ENCODE results near the gene ZNF689.

ZNF689 gene

DNA sequence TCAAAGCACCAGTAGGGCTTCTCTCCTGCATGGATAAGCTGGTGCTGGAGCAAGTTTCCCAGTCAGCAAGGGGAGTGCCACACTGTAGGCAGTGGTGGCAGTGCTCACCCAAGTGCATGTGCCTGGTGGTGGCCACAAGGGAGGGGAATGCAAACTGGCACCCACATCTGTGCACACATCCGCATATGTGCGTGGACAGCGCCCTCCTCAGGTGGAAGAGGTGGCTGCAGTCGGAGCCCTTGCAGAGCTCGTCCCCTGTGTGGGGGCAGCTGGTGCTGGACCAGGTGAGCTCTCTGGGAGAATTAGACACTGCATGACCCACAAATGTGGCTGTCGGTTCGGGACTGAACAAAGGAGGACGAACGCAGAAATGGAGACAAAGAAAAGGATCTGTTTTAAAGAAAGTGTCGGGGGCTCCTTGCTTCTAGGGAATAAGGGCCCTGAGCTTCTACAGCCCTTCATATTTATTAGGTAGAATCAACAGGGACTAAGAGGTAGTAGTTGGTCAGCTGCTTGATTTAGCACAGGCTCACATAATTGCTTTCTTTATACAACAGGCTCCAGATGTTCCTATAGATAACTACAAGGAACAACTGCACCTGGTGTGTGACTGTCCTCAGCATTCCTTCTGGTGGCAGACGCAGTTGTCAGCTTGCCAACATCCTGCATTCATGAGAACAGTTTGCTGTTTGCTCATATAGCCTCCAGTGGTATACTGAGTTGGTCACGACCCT, 5.3 kb upstream of the ZNF689 start (continued):
- TF ChIP-seq, protein P1, sequence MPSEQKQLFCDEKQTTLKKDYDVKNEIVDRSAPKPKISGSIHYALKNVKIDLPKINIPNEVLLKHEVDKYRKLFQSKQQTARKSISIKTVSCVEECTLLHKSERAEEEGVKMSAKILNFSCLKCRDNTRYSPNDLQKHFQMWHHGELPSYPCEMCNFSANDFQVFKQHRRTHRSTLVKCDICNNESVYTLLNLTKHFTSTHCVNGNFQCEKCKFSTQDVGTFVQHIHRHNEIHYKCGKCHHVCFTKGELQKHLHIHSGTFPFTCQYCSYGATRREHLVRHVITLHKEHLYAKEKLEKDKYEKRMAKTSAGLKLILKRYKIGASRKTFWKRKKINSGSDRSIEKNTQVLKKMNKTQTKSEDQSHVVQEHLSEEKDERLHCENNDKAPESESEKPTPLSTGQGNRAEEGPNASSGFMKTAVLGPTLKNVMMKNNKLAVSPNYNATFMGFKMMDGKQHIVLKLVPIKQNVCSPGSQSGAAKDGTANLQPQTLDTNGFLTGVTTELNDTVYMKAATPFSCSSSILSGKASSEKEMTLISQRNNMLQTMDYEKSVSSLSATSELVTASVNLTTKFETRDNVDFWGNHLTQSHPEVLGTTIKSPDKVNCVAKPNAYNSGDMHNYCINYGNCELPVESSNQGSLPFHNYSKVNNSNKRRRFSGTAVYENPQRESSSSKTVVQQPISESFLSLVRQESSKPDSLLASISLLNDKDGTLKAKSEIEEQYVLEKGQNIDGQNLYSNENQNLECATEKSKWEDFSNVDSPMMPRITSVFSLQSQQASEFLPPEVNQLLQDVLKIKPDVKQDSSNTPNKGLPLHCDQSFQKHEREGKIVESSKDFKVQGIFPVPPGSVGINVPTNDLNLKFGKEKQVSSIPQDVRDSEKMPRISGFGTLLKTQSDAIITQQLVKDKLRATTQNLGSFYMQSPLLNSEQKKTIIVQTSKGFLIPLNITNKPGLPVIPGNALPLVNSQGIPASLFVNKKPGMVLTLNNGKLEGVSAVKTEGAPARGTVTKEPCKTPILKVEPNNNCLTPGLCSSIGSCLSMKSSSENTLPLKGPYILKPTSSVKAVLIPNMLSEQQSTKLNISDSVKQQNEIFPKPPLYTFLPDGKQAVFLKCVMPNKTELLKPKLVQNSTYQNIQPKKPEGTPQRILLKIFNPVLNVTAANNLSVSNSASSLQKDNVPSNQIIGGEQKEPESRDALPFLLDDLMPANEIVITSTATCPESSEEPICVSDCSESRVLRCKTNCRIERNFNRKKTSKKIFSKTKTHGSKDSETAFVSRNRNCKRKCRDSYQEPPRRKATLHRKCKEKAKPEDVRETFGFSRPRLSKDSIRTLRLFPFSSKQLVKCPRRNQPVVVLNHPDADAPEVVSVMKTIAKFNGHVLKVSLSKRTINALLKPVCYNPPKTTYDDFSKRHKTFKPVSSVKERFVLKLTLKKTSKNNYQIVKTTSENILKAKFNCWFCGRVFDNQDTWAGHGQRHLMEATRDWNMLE (tag by site-specific recombination; conservative IDR thresholded peaks at IDR 0.05; ENCODE audit: low read depth) = no peak
- TF ChIP-seq ZNF292 (tag by site-specific recombination; IDR thresholded peaks at IDR 0.05; ENCODE audit: borderline replicate concordance, low read depth) = no peak
- no peak for TF ChIP-seq ZNF37A (tag by site-specific recombination; IDR thresholded peaks at IDR 0.05)
- TF ChIP-seq PRDM1 (tag by site-specific recombination; IDR thresholded peaks at IDR 0.05) = no peak
- TF ChIP-seq, protein P2, sequence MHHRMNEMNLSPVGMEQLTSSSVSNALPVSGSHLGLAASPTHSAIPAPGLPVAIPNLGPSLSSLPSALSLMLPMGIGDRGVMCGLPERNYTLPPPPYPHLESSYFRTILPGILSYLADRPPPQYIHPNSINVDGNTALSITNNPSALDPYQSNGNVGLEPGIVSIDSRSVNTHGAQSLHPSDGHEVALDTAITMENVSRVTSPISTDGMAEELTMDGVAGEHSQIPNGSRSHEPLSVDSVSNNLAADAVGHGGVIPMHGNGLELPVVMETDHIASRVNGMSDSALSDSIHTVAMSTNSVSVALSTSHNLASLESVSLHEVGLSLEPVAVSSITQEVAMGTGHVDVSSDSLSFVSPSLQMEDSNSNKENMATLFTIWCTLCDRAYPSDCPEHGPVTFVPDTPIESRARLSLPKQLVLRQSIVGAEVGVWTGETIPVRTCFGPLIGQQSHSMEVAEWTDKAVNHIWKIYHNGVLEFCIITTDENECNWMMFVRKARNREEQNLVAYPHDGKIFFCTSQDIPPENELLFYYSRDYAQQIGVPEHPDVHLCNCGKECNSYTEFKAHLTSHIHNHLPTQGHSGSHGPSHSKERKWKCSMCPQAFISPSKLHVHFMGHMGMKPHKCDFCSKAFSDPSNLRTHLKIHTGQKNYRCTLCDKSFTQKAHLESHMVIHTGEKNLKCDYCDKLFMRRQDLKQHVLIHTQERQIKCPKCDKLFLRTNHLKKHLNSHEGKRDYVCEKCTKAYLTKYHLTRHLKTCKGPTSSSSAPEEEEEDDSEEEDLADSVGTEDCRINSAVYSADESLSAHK (tag by site-specific recombination; IDR thresholded peaks at IDR 0.05) = no peak
- peak; percentile 17; the same call in 1 of the 2 replicates for TF ChIP-seq WT1 (tag by site-specific recombination; IDR thresholded peaks at IDR 0.05)
- TF ChIP-seq ZNF670 (tag by site-specific recombination; IDR thresholded peaks at IDR 0.05; ENCODE audit: low read depth) = no peak
- TF ChIP-seq ZFP69B (tag by site-specific recombination; IDR thresholded peaks at IDR 0.05) = no peak
- TF ChIP-seq, protein P3, sequence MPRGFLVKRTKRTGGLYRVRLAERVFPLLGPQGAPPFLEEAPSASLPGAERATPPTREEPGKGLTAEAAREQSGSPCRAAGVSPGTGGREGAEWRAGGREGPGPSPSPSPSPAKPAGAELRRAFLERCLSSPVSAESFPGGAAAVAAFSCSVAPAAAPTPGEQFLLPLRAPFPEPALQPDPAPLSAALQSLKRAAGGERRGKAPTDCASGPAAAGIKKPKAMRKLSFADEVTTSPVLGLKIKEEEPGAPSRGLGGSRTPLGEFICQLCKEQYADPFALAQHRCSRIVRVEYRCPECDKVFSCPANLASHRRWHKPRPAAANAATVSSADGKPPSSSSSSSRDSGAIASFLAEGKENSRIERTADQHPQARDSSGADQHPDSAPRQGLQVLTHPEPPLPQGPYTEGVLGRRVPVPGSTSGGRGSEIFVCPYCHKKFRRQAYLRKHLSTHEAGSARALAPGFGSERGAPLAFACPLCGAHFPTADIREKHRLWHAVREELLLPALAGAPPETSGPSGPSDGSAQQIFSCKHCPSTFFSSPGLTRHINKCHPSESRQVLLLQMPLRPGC (tag by site-specific recombination; IDR thresholded peaks at IDR 0.05) = 0 out of 2 replicates have a peak, but pooled peaks have one; percentile 17
- no peak for TF ChIP-seq BCL11A (tag by site-specific recombination; IDR thresholded peaks at IDR 0.05; ENCODE audit: low read depth)
- TF ChIP-seq ZNF112 (tag by site-specific recombination; IDR thresholded peaks at IDR 0.05) = no peak
- TF ChIP-seq, protein P4, sequence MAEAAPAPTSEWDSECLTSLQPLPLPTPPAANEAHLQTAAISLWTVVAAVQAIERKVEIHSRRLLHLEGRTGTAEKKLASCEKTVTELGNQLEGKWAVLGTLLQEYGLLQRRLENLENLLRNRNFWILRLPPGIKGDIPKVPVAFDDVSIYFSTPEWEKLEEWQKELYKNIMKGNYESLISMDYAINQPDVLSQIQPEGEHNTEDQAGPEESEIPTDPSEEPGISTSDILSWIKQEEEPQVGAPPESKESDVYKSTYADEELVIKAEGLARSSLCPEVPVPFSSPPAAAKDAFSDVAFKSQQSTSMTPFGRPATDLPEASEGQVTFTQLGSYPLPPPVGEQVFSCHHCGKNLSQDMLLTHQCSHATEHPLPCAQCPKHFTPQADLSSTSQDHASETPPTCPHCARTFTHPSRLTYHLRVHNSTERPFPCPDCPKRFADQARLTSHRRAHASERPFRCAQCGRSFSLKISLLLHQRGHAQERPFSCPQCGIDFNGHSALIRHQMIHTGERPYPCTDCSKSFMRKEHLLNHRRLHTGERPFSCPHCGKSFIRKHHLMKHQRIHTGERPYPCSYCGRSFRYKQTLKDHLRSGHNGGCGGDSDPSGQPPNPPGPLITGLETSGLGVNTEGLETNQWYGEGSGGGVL (tag by site-specific recombination; IDR thresholded peaks at IDR 0.05) = no peak
- TF ChIP-seq ZNF76 (tag by site-specific recombination; IDR thresholded peaks at IDR 0.05; ENCODE audit: borderline replicate concordance, low read depth) = no peak
- TF ChIP-seq ZNF416 (tag by site-specific recombination; IDR thresholded peaks at IDR 0.05) = no peak
- TF ChIP-seq ZNF19 (tag by site-specific recombination; IDR thresholded peaks at IDR 0.05; ENCODE audit: low read depth) = no peak
- TF ChIP-seq OSR2 (tag by site-specific recombination; IDR thresholded peaks at IDR 0.05) = no peak
- no peak for TF ChIP-seq ZNF157 (tag by site-specific recombination; IDR thresholded peaks at IDR 0.05)
- TF ChIP-seq, protein P5, sequence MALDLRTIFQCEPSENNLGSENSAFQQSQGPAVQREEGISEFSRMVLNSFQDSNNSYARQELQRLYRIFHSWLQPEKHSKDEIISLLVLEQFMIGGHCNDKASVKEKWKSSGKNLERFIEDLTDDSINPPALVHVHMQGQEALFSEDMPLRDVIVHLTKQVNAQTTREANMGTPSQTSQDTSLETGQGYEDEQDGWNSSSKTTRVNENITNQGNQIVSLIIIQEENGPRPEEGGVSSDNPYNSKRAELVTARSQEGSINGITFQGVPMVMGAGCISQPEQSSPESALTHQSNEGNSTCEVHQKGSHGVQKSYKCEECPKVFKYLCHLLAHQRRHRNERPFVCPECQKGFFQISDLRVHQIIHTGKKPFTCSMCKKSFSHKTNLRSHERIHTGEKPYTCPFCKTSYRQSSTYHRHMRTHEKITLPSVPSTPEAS (tag by site-specific recombination; IDR thresholded peaks at IDR 0.05) = no peak
- TF ChIP-seq ZNF585B (tag by site-specific recombination; IDR thresholded peaks at IDR 0.05) = no peak
- TF ChIP-seq ZSCAN23 (tag by site-specific recombination; IDR thresholded peaks at IDR 0.05) = no peak
- TF ChIP-seq, protein P6, sequence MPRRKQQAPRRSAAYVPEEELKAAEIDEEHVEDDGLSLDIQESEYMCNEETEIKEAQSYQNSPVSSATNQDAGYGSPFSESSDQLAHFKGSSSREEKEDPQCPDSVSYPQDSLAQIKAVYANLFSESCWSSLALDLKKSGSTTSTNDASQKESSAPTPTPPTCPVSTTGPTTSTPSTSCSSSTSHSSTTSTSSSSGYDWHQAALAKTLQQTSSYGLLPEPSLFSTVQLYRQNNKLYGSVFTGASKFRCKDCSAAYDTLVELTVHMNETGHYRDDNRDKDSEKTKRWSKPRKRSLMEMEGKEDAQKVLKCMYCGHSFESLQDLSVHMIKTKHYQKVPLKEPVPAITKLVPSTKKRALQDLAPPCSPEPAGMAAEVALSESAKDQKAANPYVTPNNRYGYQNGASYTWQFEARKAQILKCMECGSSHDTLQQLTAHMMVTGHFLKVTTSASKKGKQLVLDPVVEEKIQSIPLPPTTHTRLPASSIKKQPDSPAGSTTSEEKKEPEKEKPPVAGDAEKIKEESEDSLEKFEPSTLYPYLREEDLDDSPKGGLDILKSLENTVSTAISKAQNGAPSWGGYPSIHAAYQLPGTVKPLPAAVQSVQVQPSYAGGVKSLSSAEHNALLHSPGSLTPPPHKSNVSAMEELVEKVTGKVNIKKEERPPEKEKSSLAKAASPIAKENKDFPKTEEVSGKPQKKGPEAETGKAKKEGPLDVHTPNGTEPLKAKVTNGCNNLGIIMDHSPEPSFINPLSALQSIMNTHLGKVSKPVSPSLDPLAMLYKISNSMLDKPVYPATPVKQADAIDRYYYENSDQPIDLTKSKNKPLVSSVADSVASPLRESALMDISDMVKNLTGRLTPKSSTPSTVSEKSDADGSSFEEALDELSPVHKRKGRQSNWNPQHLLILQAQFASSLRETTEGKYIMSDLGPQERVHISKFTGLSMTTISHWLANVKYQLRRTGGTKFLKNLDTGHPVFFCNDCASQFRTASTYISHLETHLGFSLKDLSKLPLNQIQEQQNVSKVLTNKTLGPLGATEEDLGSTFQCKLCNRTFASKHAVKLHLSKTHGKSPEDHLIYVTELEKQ (tag by site-specific recombination; IDR thresholded peaks at IDR 0.05; ENCODE audit: borderline replicate concordance) = no peak
- TF ChIP-seq IKZF3 (tag by site-specific recombination; IDR thresholded peaks at IDR 0.05) = no peak
- TF ChIP-seq ZNF354C (tag by site-specific recombination; IDR thresholded peaks at IDR 0.05; ENCODE audit: borderline replicate concordance, low read depth) = no peak

Measured in HEK293 (cell line).